Measurements from ENCODE around the gene RBM23. TPM values are rescaled to one million over a fixed set of nuclear protein-coding genes. Genes with fewer than 3 reads are reported as not detected.

Gene RBM23
- polyA plus RNA-seq, 1 of the 3 experiments (the other 2 are of a cell fraction), result 65.5 TPM

DNA sequence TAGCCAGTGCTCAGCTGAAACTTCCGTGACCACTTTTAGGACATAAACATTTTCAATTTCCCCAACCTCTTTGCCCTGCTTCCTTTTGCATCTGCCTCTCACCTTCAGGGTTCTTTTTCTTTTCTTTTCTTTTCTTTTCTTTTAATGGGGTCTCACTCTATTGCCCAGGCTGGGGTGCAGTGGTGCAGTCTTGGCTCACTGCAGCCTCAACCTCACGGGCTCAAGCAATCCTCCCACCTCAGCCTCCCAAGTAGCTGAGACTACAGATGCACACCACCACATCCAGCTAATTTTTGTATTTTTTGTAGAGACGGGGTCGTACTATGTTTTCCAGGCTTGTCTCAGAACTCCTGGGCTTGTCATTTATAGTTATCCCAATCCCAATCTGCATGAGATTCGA is 52.1 kb downstream of the RBM23 start (continued):
- TF ChIP-seq GATA2 (CRISPR knock-in tag; IDR thresholded peaks at IDR 0.05) (no peak), EZH2phosphoT487 (IDR thresholded peaks at IDR 0.05; ENCODE audit: borderline replicate concordance, low read depth) (no peak), TEAD4 (IDR thresholded peaks at IDR 0.05; ENCODE audit: borderline replicate concordance, insufficient read depth) (no peak), FOSL2 (IDR thresholded peaks at IDR 0.05; ENCODE audit: borderline replicate concordance, low read depth) (no peak)
- TF ChIP-seq, protein P1, sequence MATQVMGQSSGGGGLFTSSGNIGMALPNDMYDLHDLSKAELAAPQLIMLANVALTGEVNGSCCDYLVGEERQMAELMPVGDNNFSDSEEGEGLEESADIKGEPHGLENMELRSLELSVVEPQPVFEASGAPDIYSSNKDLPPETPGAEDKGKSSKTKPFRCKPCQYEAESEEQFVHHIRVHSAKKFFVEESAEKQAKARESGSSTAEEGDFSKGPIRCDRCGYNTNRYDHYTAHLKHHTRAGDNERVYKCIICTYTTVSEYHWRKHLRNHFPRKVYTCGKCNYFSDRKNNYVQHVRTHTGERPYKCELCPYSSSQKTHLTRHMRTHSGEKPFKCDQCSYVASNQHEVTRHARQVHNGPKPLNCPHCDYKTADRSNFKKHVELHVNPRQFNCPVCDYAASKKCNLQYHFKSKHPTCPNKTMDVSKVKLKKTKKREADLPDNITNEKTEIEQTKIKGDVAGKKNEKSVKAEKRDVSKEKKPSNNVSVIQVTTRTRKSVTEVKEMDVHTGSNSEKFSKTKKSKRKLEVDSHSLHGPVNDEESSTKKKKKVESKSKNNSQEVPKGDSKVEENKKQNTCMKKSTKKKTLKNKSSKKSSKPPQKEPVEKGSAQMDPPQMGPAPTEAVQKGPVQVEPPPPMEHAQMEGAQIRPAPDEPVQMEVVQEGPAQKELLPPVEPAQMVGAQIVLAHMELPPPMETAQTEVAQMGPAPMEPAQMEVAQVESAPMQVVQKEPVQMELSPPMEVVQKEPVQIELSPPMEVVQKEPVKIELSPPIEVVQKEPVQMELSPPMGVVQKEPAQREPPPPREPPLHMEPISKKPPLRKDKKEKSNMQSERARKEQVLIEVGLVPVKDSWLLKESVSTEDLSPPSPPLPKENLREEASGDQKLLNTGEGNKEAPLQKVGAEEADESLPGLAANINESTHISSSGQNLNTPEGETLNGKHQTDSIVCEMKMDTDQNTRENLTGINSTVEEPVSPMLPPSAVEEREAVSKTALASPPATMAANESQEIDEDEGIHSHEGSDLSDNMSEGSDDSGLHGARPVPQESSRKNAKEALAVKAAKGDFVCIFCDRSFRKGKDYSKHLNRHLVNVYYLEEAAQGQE (IDR thresholded peaks at IDR 0.05; ENCODE audit: low read depth, low read length), result no peak

DNA sequence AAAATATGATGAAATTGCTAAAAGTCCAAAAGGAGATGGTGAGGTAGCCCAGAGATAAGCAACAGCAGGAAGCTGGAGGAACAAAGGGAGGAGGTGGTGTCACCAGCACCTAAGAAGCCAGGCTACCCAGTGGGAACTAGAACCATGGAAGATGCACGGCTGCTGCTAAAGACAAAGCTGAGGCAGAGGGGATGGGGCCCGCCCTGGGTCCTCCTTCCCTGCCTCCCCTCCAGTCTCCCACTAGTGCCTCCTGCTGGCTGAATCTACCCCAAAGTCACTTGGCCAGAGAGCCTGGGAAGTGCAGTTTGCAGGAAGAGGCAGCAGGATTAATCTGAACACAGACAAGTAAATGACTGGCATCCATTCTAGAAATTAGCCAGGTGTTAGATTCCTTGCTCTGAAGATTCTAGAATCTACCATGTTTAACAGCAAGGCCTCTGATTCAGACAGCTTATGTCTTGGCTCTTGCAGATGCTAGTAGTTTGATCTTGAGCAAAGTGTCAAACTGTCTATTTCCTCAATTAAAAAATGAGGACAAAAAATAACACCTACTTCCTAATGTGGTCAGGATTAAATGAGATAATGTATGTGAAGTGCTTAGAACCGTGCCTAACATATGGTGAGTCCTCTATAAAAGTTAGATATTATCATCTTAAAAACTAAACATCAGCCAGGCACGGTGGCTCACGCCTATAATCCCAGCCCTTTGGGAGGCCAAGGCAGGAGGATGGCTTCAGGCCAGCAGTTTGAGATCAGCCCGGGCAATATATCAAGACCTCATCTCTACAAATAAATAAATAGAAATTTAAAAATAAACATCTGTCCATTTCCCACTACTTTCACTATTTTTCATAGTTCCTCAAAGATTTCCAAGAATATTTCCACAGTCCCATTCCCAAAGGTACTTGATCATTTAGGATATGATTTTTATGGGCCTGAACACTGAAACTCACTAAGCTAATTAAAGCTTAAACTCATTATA is 53.2 kb downstream of the RBM23 start:
- no peak overlapping the region for H3K4me2 ChIP-seq
- no peak overlapping the region for H3K27ac ChIP-seq (ENCODE audit: low read depth in 2 of 2, low read length in 1 of 2)
- no peak overlapping the region for H2AFZ ChIP-seq (ENCODE audit: low read depth)
- no peak for TF ChIP-seq TAF1 (IDR thresholded peaks at IDR 0.05; ENCODE audit: borderline replicate concordance, low read depth, low read length)
- TF ChIP-seq, protein P2, sequence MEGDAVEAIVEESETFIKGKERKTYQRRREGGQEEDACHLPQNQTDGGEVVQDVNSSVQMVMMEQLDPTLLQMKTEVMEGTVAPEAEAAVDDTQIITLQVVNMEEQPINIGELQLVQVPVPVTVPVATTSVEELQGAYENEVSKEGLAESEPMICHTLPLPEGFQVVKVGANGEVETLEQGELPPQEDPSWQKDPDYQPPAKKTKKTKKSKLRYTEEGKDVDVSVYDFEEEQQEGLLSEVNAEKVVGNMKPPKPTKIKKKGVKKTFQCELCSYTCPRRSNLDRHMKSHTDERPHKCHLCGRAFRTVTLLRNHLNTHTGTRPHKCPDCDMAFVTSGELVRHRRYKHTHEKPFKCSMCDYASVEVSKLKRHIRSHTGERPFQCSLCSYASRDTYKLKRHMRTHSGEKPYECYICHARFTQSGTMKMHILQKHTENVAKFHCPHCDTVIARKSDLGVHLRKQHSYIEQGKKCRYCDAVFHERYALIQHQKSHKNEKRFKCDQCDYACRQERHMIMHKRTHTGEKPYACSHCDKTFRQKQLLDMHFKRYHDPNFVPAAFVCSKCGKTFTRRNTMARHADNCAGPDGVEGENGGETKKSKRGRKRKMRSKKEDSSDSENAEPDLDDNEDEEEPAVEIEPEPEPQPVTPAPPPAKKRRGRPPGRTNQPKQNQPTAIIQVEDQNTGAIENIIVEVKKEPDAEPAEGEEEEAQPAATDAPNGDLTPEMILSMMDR (IDR thresholded peaks at IDR 0.05), result peak; percentile 40
- H3F3A ChIP-seq (replicated peaks; ENCODE audit: insufficient read depth), result peaks cover 4% of the 10 kb centered on the region
- H3K79me2 ChIP-seq (ENCODE audit: insufficient read depth), result no peaks in the 10 kb centered on the region
- ChIA-PET CTCF (interaction anchor here (0.7 to 4.9 kb wide), 8 partner anchors 10 to 296 kb away, joined by 3 to 51 read pairs (median 4); no protein-coding TSS in a partner anchor), POLR2A (no interaction called here)
- no peaks in the 10 kb centered on the region for H3K9me3 ChIP-seq
- DNase-seq, result peak; percentile 29
- H4K20me1 ChIP-seq (ENCODE audit: insufficient read depth), result no peaks in the 10 kb centered on the region
- peaks cover 3 to 5% of the 10 kb centered on the region in 2 experiments; a peak in 3 of 4 replicates for H3K4me1 ChIP-seq (ENCODE audit: control insufficient read depth in 1 of 2, insufficient read depth in 2 of 2, low read depth in 1 of 2, low read length in 1 of 2)
- H3K36me3 ChIP-seq (replicated peaks in 1 of 2; ENCODE audit: control insufficient read depth in 1 of 2, insufficient read depth in 2 of 2, low read length in 1 of 2), result no peaks in the 10 kb centered on the region
- no peak overlapping the region for H3K4me3 ChIP-seq (ENCODE audit: low read depth in 2 of 2, low read length in 1 of 2)
- 57% methylated on average over 6 of the region's 6 CpGs for WGBS (ENCODE audit: low lambda C conversion rate)
- H3K9me2 ChIP-seq, result no peaks in the 10 kb centered on the region
- H3K27me3 ChIP-seq (ENCODE audit: insufficient read depth), result no peaks in the 10 kb centered on the region
- H3K9ac ChIP-seq, result no peak overlapping the region
